Stimulated activated CD4-positive, alpha-beta T cell treated with anti-CD3 and anti-CD28 coated beads, Interleukin-15, amount 100 ng/mL, for 48 hours (primary cell): Measurements from ENCODE around the gene BPIFB4.
A peak's percentile ranks its signal among the peaks of the same experiment; 100 is the strongest.
"Not testable (repeated sequence)": the region's sequence is repeated elsewhere in the genome, so short reads cannot be mapped to it uniquely, and the experiment has no call there.

ENCODE experiments used
- DNase-seq, 2 donors: peaks; one replicate each; pipeline ENCODE4 v3.0.0-alpha.2; 2020; ENCODE audit warnings: low read depth in 2 of 2

BPIFB4 gene

DNA sequence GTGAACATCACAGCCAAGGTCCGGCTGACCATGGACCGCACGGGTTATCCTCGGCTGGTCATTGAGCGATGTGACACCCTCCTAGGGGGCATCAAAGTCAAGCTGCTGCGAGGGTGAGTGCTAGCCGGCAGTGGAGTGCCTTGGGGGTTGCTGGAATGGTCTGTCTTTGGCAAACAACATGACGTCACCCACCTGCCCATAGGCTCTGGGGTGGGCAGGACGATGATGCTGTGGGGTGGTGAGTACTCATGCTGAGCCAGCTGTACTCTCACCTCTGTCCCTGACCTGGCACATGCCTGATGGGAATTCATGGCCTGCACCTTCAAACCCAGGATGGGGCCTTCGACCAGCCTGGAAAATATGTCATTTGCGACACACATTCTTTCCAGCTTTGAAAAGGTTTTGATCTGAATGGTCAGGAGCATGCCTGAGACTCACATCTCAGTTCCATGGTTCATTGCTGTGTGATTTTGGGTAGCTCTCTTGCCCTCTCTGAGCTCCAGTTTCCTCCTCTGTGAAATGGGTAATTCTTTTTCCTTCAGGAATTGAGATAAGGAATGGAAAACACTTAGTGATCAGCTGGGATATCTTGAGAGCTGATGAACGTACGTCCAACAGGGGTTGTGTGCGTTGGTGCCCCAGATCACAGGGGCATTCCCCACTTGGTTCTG, 6.7 kb downstream of the BPIFB4 start:
- DNase-seq, result no peak

DNA sequence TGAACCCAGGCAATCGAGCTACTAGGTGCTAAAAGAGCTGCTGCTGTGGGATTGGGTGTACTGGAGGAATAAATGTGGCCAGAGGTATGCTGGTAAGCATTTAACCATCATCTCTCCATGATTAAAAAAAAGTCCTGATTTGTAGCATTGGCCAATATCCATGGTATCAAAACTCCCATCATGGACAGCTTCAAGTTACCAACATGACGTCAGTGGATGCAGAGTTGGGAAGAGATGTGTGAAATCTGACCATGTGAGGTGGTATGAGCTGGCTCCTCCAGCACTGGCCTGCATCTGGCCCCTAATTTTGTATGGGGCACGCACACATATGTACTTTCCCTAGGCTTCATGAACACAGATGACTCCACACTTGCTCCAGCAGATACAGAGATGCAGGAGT, 11.7 kb downstream of the BPIFB4 start:
- no peak for DNase-seq

DNA sequence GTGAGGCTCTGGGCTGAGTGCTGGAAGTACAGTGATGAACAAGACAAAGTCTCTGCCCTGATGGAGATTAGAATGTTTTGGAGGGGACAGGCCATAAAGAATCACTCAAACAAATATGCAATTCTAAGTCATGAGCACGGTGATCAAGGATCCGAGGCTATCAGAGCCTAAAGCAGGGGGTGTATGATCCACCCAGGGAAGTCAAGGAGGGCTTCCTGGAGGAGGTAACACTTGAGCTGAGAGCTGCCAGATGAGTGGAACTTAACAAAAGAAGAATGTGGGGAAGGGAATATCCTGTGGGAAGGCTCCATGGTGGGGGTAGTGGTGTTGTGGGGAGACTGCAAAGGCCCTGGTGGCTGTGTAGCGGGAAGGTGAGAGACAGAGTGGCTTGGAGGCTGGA, 12.2 kb downstream of the BPIFB4 start:
- DNase-seq, result no peak

DNA sequence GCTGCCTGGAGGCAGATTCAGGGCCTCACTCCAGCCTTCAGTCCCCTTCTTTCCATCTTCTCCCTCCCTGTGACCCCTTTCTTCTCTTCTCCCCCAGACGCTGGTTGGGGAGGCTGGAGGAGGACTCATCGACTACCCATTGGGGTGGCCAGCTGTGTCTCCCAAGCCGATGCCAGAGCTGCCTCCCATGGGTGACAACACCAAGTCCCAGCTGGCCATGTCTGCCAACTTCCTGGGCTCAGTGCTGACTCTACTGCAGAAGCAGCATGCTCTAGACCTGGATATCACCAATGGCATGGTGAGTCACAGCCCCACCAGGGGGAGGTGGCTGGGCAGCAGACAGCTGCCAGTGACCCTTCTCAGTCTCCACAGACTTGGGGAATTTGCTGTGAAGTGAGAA, 12.9 kb downstream of the BPIFB4 start:
- no peak for DNase-seq

DNA sequence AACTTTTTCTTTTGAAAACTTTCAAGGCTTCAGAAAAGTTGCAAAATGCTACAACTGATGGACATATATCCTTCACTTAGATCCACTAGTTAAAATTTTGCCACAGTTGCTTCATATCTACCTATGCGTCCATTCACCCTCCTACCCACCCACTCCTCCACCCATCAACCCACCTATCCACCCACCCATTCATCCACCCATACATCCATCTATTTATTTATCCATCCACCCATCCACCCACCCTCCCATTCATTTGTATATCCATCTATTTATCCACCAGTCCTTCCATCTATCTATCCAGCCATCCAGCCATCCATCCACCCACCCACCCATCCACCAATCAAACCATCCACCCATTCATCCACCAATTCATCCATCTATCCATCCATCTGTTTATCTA, 13.6 kb downstream of the BPIFB4 start:
- no peak for DNase-seq

DNA sequence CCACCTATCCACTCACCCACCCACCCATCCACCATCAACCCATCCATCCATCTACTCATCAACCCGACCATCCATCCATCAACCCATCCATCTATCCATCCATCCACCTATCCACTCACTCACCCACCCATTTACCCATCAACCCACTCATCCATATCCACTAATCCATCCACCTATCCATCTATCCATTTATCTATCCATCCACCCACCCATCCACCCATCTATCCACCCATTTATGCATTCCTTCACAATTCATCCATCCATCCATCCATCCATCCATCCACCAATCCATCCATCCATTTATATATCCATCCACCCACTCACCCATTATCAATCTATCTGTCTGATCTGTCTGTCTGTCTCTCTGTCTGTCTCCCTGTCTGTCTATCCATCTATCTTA, 14.1 kb downstream of the BPIFB4 start:
- no peak for DNase-seq

DNA sequence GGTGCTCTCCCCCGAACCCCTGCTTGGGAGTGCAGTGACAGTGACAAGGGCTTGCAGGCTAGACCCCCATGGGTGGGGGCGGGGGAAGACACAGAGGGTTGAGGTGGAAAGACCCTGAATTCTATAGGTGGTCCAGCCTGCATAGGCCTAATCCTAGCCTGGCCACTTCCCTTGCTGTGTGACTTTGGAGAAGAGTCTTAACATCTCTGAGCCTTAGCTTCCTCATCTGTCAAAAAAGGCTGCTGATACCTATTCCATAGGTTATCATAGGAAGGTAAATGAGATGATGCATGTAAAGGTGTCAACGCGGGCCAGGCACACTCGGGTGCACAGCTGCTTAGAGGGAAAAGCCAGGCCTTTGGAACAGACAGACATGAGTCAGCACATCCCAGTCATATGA, 15.8 kb downstream of the BPIFB4 start:
- no peak for DNase-seq

DNA sequence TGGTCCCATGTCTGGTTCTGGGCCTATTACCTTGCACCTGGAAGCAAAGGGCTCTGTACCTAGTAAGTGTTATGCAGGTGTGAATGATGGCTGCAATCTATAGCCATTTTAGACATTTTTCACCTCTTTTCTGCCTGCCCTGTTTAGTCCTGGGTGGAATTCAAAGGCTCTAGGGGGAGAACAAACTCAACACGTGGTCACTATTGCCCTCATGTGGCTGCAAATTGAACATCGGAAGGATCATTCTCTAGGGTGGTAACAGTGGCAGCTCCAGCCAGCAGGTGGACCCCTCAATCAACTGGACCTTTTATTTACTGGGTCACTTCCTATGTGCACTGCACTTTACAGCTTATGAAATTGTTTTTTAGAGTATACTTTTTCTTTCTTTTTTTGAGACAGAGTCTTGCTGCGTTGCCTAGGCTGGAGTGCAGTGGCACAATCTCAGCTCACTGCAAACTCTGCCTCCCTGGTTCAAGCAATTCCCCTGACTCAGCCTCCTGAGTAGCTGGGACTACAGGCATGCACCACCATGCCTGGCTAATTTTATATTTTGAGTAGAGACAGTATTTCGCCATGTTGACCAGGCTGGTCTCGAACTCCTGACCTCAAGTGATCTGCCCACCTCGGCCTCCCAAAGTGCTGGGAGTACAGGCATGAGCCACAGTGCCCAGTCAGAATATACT, 16.6 kb downstream of the BPIFB4 start:
- DNase-seq, result peak; percentile 6 to 19

DNA sequence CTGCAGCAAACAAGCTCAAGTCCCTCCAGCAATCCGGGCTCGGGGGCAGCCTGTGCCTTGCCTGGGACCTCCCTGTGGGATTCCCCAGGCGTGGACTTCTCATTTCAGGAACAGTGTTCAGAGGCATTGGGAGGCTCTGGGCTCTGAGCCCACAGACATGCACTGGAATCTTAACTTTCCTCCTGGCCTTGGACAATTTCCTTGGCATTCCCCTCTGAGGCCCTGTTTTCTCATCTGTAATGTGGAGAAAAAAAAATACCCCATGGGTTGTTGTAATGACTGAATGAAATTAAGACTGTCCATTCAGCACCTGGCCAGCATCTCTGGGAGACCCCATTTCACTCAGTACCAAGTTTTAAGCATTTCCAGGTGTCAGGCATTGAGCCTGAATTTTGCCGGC, 17.6 kb downstream of the BPIFB4 start:
- no peak for DNase-seq

DNA sequence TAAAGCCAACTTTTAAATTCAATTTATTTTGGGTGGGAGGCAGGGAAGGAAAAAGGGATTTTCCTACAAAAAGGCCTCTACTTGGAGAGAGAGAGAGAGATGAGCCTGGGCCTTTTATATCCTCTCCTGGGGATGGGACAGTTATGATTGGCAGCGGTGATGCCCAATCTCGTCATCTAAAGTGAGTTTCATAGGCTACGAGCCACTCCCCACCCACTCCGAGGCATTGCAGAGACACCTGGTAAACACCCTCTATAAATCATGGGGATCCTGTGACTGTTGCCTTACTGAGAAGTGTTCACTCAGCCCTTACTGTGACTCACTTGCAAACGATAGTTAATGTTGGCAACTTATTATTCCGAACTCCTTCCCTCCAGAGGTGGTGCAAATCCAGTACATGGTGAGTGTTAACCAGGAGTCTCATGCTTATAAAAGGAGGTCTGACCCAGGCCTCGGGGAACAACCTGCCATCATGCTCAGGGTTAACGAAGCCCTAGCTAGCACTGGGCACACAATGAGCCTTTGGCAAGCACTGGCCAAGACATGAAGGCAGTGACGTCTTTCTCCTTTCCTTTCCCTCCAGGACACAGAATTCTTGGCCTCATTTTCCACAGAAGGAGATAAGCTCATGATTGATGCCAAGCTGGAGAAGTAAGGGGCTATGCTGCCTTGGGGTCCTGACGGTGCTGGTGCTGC, 20.5 kb downstream of the BPIFB4 start:
- DNase-seq, result no peak

DNA sequence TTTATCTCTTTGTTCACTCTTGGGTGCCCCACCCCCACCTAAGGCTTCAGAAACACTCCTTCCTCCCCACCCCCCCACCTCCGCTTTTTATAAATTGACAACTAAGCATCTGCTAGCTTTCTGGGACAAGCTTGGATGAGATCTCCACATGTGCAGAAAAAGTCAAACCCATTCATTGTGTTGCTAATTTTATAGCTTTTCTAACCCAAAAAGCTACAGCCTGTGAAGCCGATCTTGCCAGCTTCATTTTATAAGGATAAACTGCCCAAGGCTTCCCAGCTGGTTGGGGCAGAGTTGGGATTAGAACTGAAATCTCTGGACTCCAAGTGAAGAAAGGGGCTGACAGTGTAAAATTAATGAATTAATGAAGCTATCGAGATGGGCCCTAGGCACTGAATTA, 24.1 kb downstream of the BPIFB4 start:
- no peak for DNase-seq

DNA sequence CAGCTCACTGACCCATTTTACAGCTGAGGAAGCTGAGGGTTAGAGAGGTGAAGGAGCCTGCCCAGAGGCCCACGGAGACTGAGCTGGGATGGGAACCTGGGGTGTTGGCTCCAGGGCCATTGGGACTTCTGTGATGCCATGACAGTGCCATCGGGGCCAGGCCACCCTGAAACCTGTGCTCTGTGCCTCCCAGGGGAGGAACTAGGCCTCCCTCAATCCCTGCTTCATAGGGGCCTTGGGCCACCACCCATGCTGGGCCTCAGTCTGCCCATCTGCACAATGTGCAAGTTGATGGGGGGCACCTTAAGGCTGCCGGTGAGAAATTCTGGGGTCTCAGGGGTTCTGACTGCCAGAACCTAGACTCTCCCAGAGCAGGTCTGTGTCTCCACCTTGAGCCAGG, 24.9 kb downstream of the BPIFB4 start:
- no peak for DNase-seq

DNA sequence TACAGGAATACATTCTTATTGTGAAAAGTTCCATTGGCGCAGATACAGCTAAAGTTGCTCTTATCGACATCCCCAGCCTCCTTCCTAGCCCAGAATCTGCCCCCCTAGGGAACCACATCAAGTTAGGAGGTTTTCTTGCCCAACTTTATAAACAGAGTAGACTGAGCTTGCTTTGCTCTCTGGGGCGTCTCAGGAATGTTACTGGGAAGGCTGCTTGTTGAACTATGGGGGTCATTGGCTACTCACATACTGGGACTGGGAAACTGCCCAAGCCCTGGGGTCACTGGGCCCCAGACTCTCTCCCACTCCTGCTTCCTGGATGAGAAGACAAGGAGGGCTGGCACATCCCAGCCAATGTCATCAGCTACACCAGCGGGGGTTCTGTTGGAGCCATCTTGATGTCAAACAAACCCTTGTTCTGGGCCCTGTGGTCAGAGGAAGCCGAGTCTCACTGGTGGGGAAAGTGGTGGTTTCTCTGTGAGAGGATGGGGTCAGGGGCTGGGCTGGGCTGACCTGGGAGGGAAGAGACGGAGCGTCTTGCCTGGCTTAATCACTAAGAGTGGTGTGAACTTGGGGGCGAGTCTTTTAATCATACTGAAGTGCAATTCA, 26.0 kb downstream of the BPIFB4 start:
- DNase-seq, result no peak

DNA sequence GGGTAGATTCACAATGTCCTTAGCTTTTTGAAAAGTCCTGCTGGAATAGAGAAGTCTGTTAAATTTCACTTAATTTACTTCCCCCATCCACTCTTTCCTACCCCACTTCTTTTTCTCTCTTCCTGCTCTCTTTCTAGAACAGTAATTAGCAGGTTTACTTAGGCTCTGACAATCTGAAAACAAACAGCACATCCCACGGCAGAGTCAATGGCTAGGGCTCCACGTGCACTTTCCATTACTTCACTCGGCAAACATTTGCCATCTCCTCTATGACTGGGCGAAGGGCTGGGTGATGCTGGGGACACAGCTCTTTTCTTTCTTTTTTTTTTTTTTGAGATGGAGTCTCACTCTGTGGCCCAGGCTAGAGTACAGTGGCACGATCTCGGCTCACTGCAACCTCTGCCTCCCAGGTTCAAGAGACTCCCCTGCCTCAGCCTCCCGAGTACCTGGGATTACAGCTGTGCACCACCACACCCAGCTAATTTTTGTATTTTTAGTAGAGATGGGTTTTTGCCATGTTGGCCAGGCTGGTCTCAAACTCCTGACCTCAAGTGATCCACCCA, 26.7 kb downstream of the BPIFB4 start:
- DNase-seq, result not testable (repeated sequence)

DNA sequence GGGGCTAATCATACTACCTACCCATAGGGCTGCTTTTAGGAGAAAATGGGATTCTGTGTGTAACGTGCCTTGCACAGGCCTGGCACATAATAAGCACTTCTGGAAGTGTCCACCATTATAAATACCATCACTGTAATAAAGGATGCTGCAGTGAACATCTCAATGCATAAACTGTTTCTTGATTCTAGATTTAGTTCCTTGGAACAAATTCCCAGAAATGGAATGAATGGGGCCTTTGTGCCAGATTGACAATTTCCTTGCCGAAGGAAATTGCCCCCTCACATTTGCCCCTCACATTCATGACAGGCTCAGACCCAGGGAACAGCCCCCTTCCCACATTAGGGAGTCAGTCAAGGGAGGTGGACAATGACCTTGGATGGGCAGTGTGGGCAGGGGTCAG, 29.2 kb downstream of the BPIFB4 start:
- DNase-seq, result no peak

DNA sequence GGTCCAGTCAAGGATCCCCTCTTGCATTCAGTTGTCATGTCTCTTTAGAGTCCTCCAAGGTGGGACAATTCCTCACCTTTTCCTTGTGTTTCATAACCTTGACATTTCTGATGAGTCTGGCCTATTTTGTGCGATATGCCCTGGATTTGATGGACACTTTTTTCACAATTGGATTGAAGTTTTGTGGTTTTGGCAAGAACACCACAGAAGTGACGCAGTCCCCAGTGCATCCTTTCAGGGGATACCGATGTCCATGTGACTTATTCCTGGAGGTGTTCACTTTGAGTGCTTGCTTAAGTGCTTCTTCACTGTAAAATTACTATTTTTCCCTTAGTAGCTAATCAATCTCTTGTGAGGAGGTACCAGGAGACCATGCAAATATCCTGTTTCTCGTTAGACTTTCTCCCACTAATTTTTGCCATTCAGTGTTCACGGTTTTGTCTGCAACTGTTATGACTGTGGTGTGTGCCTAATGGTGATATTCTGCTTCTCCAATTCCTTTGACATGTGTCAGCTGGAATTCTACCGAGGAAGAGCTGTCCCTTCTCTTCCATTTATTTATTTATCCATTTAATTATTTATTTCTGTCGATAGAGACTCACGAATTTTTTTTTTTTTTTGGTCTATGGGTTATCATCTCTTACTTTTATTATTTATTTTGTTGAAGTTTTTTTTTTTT, 30.8 kb downstream of the BPIFB4 start:
- no peak for DNase-seq

DNA sequence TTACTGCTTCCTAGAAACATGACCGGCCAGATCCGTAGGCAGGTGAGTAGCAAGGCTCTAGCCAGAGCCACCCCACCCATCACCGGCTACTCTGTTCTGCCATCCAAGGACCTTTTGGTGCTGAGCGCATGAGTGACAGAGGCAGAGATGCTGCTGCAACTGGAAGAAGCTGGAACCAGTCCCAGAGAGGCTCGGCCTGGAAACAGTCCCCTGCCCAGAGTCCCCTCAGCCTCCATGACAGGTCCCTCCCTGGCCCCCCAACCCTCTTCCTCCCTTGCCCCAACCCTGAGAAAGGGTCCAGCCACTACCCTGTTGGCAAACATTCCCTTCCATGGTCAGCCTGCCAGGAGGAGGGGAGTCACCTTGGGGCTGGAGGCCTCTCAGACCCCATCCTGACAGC, 31.9 kb downstream of the BPIFB4 start:
- DNase-seq, result no peak

DNA sequence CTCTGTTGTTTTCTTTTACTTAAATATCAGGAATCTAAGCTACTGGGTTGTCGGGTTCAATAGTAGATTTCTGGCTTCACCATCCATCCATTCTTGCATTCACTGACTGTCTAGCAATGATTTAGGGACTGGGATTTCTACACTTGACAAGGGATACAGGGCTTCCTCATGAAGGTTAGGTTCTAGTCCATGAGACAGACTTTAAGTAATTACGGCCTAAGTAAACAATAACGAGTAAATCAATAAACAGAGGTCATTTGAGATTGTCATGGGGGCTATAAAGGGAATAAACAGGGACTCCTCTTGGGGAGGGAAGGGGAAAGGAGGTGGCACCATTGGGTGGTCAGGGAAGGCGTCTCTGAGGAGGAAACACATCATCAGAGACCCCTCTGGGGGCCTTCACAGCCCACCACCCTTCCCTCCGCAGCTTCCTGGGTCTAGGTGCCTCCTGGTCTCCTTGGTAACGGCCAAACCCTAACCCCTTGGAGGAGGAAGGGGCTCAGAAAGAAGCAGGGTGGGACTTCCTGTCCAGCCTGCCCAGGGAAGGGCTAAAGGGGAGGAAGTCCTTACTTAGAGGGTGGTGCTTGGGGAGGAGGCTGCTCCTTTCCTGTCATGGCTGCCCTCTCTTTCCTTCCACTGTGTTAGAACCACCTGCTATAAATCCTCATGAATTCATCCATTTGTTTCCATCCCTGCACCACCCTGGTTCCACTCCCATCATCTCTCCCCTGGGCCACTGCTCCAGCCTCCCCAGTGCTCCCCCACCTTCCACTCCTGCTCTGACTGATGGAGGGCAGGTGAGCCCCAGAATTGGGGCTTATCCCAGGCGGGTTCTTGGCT, 33.3 kb downstream of the BPIFB4 start:
- DNase-seq, result no peak

DNA sequence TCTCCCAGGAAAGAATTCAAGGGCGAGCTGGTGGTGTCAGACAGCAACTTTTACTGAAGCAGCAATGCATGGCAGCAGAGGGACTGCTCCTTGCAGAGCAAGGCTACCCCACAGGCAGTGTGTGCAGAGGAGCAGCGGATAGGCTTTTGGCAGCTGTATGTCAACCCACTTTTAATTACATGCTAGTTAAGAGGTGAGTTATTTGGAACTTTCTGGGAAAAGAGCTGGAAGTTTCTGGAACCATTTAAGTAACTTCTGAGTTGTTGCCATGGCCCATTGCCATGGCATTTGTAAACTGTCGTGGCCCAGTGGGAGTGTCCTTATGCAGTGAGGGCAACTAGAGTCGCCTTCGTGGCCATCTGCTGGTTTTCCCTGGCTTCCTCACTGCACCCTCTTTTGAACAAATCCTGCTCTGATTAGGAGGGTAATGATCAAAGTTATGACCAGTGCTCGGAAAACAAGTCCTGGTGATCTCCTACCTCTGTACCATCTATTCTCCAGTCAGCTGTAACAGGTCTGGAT, 34.0 kb downstream of the BPIFB4 start:
- no peak for DNase-seq

DNA sequence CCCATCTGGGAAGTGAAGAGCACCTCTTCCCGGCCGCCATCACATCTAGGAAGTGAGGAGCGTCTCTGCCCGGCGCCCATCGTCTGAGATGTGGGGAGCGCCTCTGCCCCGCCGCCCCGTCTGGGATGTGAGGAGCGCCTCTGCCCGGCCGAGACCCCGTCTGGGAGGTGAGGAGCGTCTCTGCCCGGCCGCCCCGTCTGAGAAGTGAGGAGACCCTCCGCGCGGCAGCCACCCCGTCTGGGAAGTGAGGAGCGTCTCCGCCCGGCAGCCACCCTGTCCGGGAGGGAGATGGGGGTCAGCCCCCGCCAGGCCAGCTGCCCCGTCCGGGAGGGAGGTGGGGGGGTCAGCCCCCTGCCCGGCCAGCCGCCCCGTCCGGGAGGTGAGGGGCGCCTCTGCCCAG, 36.1 kb downstream of the BPIFB4 start:
- not testable (repeated sequence) for DNase-seq
